Progenitor cell of endocrine pancreas (in vitro differentiated cells): ENCODE results near the gene MAPK8. TPM values are rescaled to one million over a fixed set of nuclear protein-coding genes. Genes with fewer than 3 reads are reported as not detected.

Experiments
- DNase-seq: peaks from one replicate; pipeline ENCODE4 v3.0.0; 2021; ENCODE audit warnings: low spot score; ENCODE audit not compliant: unreplicated experiment
- H3K27ac Mint-ChIP-seq: 2 replicates; pipeline ENCODE4 v1.8.0; 2021; ENCODE audit warnings: mild to moderate bottlenecking, moderate library complexity, mixed read lengths
- H3K27me3 Mint-ChIP-seq: 2 replicates; pipeline ENCODE4 v1.8.0; 2021; ENCODE audit warnings: mixed read lengths
- H3K36me3 Mint-ChIP-seq: 2 replicates; pipeline ENCODE4 v1.8.0; 2022; ENCODE audit warnings: mixed read lengths; ENCODE audit not compliant: insufficient read depth
- H3K4me1 Mint-ChIP-seq: 2 replicates; pipeline ENCODE4 v1.8.0; 2021; ENCODE audit warnings: low read depth, mixed read lengths
- H3K4me3 Mint-ChIP-seq: 2 replicates; pipeline ENCODE4 v1.8.0; 2021; ENCODE audit warnings: low read depth, mild to moderate bottlenecking, moderate library complexity, mixed read lengths
- H3K9me3 Mint-ChIP-seq: 2 replicates; pipeline ENCODE4 v1.8.0; 2021; ENCODE audit warnings: low read depth, mixed read lengths
- total RNA-seq: library from RNA; stranded (reverse); gene quantifications from 2 replicates; pipeline ENCODE4 v1.2.1, GENCODE V29; 2021
- TF ChIP-seq, protein P1 (sequence below): fragments of 200-600 bp; sonication (generic); IDR thresholded peaks from one replicate; pipeline ENCODE4 v1.5.0; 2021; ENCODE audit warnings: antibody characterized with exemption, mild to moderate bottlenecking; ENCODE audit not compliant: unreplicated experiment

Gene MAPK8
- total RNA-seq, 1 donor from 2014 or later, result 69.7 TPM

DNA sequence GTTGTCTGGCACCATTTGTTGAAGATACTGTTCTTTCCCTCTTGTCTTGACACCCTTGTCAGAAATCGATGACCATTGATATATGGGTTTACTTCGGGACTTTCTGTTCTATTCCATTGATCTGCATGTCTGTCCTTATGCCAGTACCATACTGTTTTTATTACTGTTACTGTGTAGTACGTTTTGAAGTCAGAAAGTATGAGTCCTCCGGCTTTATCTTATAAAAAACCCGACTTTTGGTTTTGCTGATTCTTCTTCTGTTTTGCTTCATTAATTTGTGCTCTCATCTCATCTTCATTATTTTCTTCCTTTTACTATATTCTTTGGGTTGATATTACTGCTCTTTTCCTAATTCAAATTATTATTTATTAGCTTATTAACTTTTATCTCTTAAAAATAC is 52.4 kb downstream of the MAPK8 start:
- Mint-ChIP-seq H3K36me3 (peaks cover 6% of the 10 kb centered on the region), H3K9me3 (peaks cover 7% of the 10 kb centered on the region)

DNA sequence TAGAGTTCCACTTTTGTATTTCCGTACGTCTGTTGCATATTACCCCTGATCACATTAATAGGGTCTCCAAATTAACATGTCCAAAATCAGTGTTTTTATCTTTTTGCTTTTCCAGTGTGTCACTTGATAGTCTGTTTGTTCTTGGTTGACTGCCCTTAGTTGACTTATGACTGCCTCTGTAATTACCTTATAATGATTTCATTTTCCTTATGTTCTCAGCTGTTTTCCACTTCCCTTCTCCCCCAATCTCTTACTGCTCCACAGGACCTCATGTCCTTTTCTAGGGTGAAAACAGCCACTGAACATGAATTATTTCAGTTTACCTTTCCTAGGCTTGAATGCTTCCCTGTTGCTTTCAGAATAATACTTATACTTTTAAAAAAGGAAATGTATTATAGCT is 54.7 kb downstream of the MAPK8 start:
- Mint-ChIP-seq H3K27ac (no peak overlapping the region), H3K4me1 (peaks cover 28% of the 10 kb centered on the region), H3K4me3 (no peak overlapping the region), H3K9me3 (no peaks in the 10 kb centered on the region), H3K27me3 (no peaks in the 10 kb centered on the region), H3K36me3 (peaks cover 4% of the 10 kb centered on the region)
- TF ChIP-seq, protein P1, sequence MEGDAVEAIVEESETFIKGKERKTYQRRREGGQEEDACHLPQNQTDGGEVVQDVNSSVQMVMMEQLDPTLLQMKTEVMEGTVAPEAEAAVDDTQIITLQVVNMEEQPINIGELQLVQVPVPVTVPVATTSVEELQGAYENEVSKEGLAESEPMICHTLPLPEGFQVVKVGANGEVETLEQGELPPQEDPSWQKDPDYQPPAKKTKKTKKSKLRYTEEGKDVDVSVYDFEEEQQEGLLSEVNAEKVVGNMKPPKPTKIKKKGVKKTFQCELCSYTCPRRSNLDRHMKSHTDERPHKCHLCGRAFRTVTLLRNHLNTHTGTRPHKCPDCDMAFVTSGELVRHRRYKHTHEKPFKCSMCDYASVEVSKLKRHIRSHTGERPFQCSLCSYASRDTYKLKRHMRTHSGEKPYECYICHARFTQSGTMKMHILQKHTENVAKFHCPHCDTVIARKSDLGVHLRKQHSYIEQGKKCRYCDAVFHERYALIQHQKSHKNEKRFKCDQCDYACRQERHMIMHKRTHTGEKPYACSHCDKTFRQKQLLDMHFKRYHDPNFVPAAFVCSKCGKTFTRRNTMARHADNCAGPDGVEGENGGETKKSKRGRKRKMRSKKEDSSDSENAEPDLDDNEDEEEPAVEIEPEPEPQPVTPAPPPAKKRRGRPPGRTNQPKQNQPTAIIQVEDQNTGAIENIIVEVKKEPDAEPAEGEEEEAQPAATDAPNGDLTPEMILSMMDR, result no peak
- no peak for DNase-seq

More for the DNA sequence above, 52.4 kb downstream of the MAPK8 start:
- Mint-ChIP-seq H3K27ac (no peak overlapping the region), H3K27me3 (no peaks in the 10 kb centered on the region), H3K4me3 (no peak overlapping the region), H3K4me1 (peaks cover 16% of the 10 kb centered on the region)
- TF ChIP-seq, protein P1, result no peak
- no peak for DNase-seq

DNA sequence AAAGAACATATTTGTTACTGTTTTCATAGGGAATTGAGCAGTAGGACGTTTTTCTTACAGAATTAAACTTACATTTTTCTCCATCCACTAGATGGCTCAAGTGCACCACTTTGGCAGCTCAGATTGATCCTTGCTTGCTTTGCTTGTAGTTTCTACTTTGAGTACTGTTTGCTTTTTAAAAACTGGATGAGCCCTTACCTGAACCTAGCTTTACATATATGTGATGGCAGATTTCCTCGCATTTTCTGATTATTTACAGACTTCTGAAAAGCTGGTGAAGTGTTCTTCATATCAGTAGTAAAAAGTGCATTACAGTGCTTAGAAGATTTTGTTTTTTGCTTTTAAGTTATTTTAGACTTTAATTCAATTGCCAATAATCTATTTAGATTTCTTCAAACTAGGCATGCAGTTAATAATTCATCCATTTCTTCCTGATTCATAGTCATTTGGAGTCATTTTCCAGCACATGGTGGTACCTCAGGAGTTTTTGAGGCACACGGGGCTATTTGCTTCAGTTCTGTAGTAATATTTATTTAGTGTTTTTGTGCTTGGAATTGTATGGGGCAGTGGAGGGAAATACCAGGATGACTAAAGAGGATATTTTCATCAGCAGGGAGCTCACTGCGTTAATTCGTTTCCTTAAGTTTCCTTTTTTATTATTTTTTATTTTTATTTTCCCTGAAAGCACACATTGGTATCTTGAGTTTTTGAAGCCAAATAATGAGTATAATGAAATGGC is 57.3 kb downstream of the MAPK8 start:
- TF ChIP-seq, protein P1, result peak; percentile 78
- Mint-ChIP-seq H3K4me1 (peaks cover 30% of the 10 kb centered on the region), H3K9me3 (no peaks in the 10 kb centered on the region), H3K27ac (no peak overlapping the region), H3K4me3 (no peak overlapping the region), H3K27me3 (no peaks in the 10 kb centered on the region), H3K36me3 (no peaks in the 10 kb centered on the region)
- DNase-seq, result no peak

DNA sequence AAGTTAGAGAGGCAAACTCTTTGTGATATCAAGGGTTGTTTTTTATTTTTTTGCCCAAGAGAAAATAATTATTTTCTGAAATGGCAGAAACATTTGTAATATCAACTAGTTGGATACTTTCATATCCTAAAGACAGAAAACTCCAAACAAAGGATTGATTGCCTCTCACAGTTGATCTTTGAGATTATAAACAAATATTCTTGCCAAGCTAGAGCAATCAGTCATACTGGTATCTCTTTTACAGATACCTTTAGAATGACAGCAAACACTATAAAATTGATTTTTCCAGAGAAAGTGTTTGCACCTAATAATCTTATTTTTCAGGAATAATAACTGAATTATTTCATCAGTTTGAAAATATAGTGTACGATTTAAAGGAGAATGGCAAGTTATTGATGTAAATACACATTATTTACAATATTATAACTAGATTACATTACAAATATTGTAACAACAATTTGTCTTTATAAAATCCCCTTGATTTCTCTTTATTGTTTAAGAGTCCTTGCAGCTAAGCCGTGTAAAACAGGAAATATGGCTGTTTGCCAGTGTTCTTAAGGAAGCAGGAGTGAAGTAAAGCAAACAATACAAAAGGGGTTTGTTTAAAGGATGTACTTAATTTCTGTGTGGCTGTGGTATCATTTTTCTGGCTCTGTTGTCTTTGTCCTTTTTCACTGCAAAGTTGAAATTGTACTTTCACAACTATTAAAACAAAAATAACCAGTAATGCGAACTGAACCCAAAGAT is 58.4 kb downstream of the MAPK8 start:
- H3K9me3 Mint-ChIP-seq, result no peaks in the 10 kb centered on the region
- no peaks in the 10 kb centered on the region for H3K36me3 Mint-ChIP-seq
- peaks cover 27% of the 10 kb centered on the region for H3K4me1 Mint-ChIP-seq
- no peak for DNase-seq
- no peak overlapping the region for H3K4me3 Mint-ChIP-seq
- H3K27ac Mint-ChIP-seq, result peak overlapping the region; percentile 53
- no peaks in the 10 kb centered on the region for H3K27me3 Mint-ChIP-seq
- TF ChIP-seq, protein P1, result no peak

DNA sequence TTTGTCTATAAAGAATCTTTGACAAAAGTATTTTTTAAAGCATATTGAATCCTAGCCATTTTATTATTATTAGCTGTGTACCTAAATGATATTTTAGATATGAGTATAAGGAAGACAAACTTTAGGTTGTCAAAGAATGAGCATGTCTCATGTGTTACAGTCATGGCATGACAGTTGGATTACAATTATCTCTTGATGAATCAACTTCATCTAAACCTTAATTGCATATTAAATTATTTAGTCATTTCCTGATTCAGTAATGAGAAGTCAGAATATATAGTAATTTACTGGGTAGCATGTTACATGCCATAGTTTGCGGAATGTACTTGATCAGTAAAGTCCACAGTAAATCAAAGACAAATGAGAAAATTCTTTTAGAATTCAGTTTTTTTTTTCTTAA is 59.2 kb downstream of the MAPK8 start:
- Mint-ChIP-seq H3K27me3 (no peaks in the 10 kb centered on the region), H3K4me1 (peaks cover 21% of the 10 kb centered on the region), H3K9me3 (no peaks in the 10 kb centered on the region), H3K4me3 (no peak overlapping the region), H3K36me3 (no peaks in the 10 kb centered on the region), H3K27ac (no peak overlapping the region)
- no peak for DNase-seq
- TF ChIP-seq, protein P1, result no peak
